TTC549 (cell line): ENCODE data around the gene CCDC82.
"Not testable (repeated sequence)": the region's sequence is repeated elsewhere in the genome, so short reads cannot be mapped to it uniquely, and the experiment has no call there.

ENCODE experiments used
- FAIRE-seq: peaks from 2 replicates; lab custom pipeline; 2012; peaks lifted over from hg19 to GRCh38; lab: Jason Lieb, UNC

The CCDC82 gene

GRCh38 chr11:96389720-96390487 is at the start of gene CCDC82, which contains the start of gene JRKL:
Gene CCDC82, minus strand, starts transcription at chr11:96389912. Its CDS starts 5,165 bp downstream, at chr11:96384747.
Gene JRKL, plus strand, starts transcription at chr11:96390013. Its CDS starts 637 bp downstream, at chr11:96390650.
- no peak for FAIRE-seq

GRCh38 chr11:96432654-96433053 is 42.9 kb upstream of the CCDC82 start:
- not testable (repeated sequence) for FAIRE-seq

- no peak for FAIRE-seq
Observed at GRCh38 chr11:96430668-96431067, 41.0 kb upstream of the CCDC82 start.

GRCh38 chr11:96424693-96425092 is 35.0 kb upstream of the CCDC82 start:
- FAIRE-seq, result no peak

- no peak for FAIRE-seq
Observed at GRCh38 chr11:96413408-96413807, 23.7 kb upstream of the CCDC82 start.

- no peak for FAIRE-seq
Observed at GRCh38 chr11:96412761-96413381, 23.2 kb upstream of the CCDC82 start.

GRCh38 chr11:96411412-96411811 is 21.7 kb upstream of the CCDC82 start:
- not testable (repeated sequence) for FAIRE-seq

GRCh38 chr11:96400697-96401096 is 11.0 kb upstream of the CCDC82 start:
- FAIRE-seq, result no peak

- no peak for FAIRE-seq
Observed at GRCh38 chr11:96397863-96398262, 8.2 kb upstream of the CCDC82 start.

- no peak for FAIRE-seq
Observed at GRCh38 chr11:96396637-96397036, 6.9 kb upstream of the CCDC82 start.

GRCh38 chr11:96394773-96395172 is 5.1 kb upstream of the CCDC82 start:
- no peak for FAIRE-seq

- peak; percentile 85 for FAIRE-seq
Observed at GRCh38 chr11:96393753-96394348, 4.1 kb upstream of the CCDC82 start.

- no peak for FAIRE-seq
Observed at GRCh38 chr11:96391698-96392307, 2.1 kb upstream of the CCDC82 start.

- FAIRE-seq, result no peak
Observed at GRCh38 chr11:96390488-96390792, 728 bp upstream of the CCDC82 start.

- FAIRE-seq, result no peak
Observed at GRCh38 chr11:96388891-96389719, 607 bp downstream of the CCDC82 start.

- no peak for FAIRE-seq
Observed at GRCh38 chr11:96385187-96385586, 4.5 kb downstream of the CCDC82 start.

- FAIRE-seq, result no peak
Observed at GRCh38 chr11:96384156-96384555, 5.6 kb downstream of the CCDC82 start.

- no peak for FAIRE-seq
Observed at GRCh38 chr11:96376796-96377195, 12.9 kb downstream of the CCDC82 start.

GRCh38 chr11:96373826-96374225 is 15.9 kb downstream of the CCDC82 start:
- FAIRE-seq, result no peak

GRCh38 chr11:96367342-96367741 is 22.4 kb downstream of the CCDC82 start:
- no peak for FAIRE-seq

- no peak for FAIRE-seq
Observed at GRCh38 chr11:96366024-96366423, 23.7 kb downstream of the CCDC82 start.

- no peak for FAIRE-seq
Observed at GRCh38 chr11:96365493-96365892, 24.2 kb downstream of the CCDC82 start.
